ENCODE data around the gene GLIS2. TPM values are rescaled to one million over a fixed set of nuclear protein-coding genes. Genes with fewer than 3 reads are reported as not detected.
"Not testable (repeated sequence)": the region's sequence is repeated elsewhere in the genome, so short reads cannot be mapped to it uniquely, and the experiment has no call there.

The GLIS2 gene
- polyA plus RNA-seq, 1 experiment = 2.2 TPM

DNA sequence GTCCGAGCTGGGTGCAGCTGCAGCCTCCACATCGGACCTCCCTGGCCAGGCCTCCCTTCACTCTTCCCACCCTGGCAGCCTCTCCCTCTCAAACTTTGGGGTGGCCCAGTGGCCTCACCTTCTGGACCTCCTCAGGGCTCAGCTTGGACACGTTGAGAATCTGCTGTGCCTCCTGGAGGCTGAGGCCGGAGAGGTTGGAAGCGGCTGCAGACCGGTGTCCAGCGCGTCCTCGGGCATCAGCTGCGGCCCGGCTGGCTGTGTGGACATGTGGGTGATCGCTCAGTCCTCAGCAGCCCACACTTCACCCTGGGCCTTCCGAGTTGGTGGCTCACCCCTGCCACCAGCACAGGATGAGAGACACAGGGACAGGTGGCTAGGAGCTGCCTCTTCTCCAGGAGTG lies 25.4 kb downstream of the GLIS2 start:
- Histone ChIP-seq H3K27ac (ENCODE audit: low read depth, low read length) (peak overlapping the region; percentile 11), H3K4me3 (ENCODE audit: low read depth, low read length) (no peak overlapping the region), H3K27me3 (ENCODE audit: control insufficient read depth, insufficient read depth, low read length) (no peaks in the 10 kb centered on the region), H3K9me3 (ENCODE audit: control insufficient read depth, insufficient read depth, low read length) (no peaks in the 10 kb centered on the region)
- POLR2A ChIA-PET = interaction anchor here (0.5 to 1.1 kb wide), 2 partner anchors 30 to 69 kb away, joined by 3 read pairs; no protein-coding TSS in a partner anchor
- CTCF ChIA-PET = interaction anchor here (1.0 to 1.4 kb wide), 2 partner anchors 62 to 88 kb away, joined by 4 to 11 read pairs; no protein-coding TSS in a partner anchor
- DNase-seq (ENCODE audit: low read depth, low spot score) = no peak
- no peak for TF ChIP-seq CTCF (IDR thresholded peaks at IDR 0.05; ENCODE audit: low read depth, low read length)

- no peaks in the 10 kb centered on the region for H3K27me3 ChIP-seq (ENCODE audit: control insufficient read depth, insufficient read depth, low read length)
- CTCF ChIA-PET = interaction anchor here (1.0 kb wide), 1 partner anchor 16 kb away, joined by 4 read pairs; no protein-coding TSS in a partner anchor
- H3K9me3 ChIP-seq (ENCODE audit: control insufficient read depth, insufficient read depth, low read length) = no peaks in the 10 kb centered on the region
- no peak overlapping the region for H3K4me3 ChIP-seq (ENCODE audit: low read depth, low read length)
- no peak for TF ChIP-seq CTCF (IDR thresholded peaks at IDR 0.05; ENCODE audit: low read depth, low read length)
- POLR2A ChIA-PET = no interaction called here
- H3K27ac ChIP-seq (ENCODE audit: low read depth, low read length) = no peak overlapping the region
- DNase-seq (ENCODE audit: low read depth, low spot score) = no peak
These were observed 27.2 kb downstream of the GLIS2 start for GRCh38 chr16:4342866-4343744.

DNA sequence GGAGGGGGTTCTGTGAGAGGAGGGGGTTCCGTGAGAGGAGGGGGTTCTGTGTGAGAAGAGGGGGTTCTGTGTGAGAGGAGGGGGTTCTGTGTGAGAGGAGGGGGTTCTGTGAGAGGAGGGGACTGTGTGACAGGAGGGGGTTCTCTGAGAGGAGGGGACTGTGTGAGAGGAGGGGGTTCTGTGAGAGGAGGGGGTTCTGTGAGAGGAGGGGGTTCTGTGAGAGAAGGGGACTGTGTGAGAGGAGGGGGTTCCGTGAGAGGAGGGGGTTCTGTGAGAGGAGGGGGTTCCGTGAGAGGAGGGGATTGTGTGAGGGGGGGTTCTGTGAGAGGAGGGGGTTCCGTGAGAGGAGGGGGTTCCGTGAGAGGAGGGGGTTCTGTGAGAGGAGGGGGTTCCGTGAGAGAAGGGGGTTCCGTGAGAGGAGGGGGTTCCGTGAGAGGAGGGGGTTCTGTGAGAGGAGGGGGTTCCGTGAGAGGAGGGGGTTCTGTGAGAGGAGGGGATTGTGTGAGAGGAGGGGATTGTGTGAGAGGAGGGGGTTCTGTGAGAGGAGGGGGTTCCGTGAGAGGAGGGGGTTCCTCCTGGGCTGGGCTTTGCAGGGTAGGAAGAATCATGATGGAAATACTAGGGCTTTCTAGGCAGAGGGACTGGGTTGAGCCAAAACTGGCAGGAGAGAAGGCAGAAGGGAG lies 28.6 kb downstream of the GLIS2 start:
- H3K27ac ChIP-seq (ENCODE audit: low read depth, low read length); H3K4me3 ChIP-seq (ENCODE audit: low read depth, low read length); H3K9me3 ChIP-seq (ENCODE audit: control insufficient read depth, insufficient read depth, low read length); H3K27me3 ChIP-seq (ENCODE audit: control insufficient read depth, insufficient read depth, low read length); DNase-seq (ENCODE audit: low read depth, low spot score); POLR2A ChIA-PET: not testable (repeated sequence)
- CTCF ChIA-PET = interaction anchor here (1.0 kb wide), 1 partner anchor 15 kb away, joined by 4 read pairs; no protein-coding TSS in a partner anchor

- DNase-seq (ENCODE audit: low read depth, low spot score) = no peak
- no peak overlapping the region for H3K4me3 ChIP-seq (ENCODE audit: low read depth, low read length)
- POLR2A ChIA-PET = no interaction called here
- no peak for TF ChIP-seq CTCF (IDR thresholded peaks at IDR 0.05; ENCODE audit: low read depth, low read length)
- H3K9me3 ChIP-seq (ENCODE audit: control insufficient read depth, insufficient read depth, low read length) = no peaks in the 10 kb centered on the region
- no peak overlapping the region for H3K27ac ChIP-seq (ENCODE audit: low read depth, low read length)
- no peaks in the 10 kb centered on the region for H3K27me3 ChIP-seq (ENCODE audit: control insufficient read depth, insufficient read depth, low read length)
- CTCF ChIA-PET = no interaction called here
These were observed 29.3 kb downstream of the GLIS2 start for GRCh38 chr16:4344983-4345835.
